ENCODE measurements around the gene UBXN10. TPM values are rescaled to one million over a fixed set of nuclear protein-coding genes. Genes with fewer than 3 reads are reported as not detected.
"Not testable (repeated sequence)": the region's sequence is repeated elsewhere in the genome, so short reads cannot be mapped to it uniquely, and the experiment has no call there.

The UBXN10 gene
- total RNA-seq, 1 experiment from 2014 or later, result 3.5 TPM

- DNase-seq (ENCODE audit: low spot score), result no peak
- in situ Hi-C loops (cut with HindIII; ENCODE audit: low sequenced_read_pairs), result no loop called here
These were observed 9.5 kb downstream of the UBXN10 start for GRCh38 chr1:20195462-20195780.

DNA sequence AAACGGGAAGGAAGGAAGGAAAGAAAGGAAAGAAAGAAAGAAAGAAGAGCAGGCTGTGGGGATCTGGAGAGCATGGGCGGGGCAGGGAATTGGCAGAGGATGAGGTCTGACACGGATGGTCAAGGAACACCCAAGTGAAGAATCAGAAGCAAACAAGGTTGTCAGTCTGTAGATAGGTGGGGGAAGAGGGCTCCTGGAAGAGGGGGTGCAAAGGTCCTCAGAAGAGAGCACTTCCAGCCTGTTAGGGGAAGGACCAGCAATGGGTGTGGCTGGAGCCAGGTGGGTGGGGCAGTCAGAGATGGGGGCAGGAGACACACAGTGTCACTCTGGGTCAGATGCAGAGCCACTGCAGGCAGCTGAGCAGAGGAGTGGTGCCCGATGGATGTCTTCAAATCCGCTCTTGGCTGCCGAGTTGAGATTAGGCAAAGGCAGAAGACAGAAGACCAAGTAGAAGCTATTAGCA lies 11.5 kb downstream of the UBXN10 start:
- no peak for DNase-seq (ENCODE audit: low spot score)
- in situ Hi-C loops (cut with HindIII; ENCODE audit: low sequenced_read_pairs), result no loop called here

- DNase-seq (ENCODE audit: low spot score), result no peak
- in situ Hi-C loops (cut with HindIII; ENCODE audit: low sequenced_read_pairs), result no loop called here
These were observed 12.4 kb downstream of the UBXN10 start for GRCh38 chr1:20198296-20198695.

DNA sequence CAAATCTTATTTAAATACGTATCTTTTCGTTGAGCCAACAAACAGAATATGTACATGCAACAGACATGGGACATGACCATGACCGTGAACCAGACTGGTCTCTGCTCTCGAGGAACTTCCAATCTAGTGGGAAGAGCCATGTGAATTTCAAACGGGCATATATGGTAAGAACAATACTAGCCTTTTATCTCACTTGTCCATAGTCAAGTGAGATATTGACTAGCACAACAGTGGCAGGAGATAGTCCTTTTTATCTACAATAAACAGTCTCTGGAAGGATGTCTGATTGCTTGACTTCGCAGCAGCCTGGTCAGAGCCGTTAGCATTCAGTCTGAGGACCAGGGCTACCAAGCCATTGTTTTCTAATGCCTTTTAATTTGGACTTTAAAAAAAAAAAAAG lies 13.0 kb downstream of the UBXN10 start:
- in situ Hi-C loops (cut with HindIII; ENCODE audit: low sequenced_read_pairs), result no loop called here
- no peak for DNase-seq (ENCODE audit: low spot score)

DNA sequence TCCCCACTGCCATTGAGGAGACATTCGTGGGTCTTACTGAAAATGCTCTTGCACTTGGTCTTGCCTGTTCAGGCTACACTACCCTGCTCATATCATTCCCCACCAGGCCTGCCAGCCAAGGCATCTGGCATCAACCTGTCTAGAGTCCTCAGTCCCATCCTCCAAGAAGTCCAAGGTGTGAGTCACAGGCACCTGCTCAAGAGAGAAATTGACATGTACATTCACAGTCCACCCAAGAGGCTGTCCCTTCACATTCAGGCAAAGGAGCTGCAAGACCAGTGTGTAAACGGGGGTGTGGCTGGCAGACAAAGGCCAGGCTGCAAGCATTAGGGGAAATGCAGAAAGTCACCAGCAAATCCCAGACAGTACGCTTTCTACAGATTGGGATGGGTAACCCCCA lies 13.5 kb downstream of the UBXN10 start:
- in situ Hi-C loops (cut with HindIII; ENCODE audit: low sequenced_read_pairs), result no loop called here
- no peak for DNase-seq (ENCODE audit: low spot score)

DNA sequence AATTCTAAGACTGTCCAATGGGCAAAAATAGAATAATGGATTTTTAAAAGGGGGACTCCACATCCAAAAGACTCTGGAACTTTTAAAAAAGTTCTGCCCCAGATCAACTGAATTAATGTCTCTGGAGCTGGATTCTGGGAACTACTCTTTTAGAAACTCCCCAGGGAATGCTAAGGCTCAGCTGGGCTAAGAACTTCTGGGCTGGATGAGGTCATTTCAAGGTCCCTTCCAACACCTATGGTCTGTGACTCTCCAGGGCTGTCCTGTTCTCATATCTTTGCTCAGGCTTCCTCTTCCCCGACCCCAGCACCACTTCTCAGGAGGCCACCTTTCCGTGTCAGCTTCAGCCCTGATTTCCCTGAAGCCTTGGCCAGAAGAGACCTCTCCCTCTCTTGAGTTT lies 13.9 kb downstream of the UBXN10 start:
- in situ Hi-C loops (cut with HindIII; ENCODE audit: low sequenced_read_pairs), result no loop called here
- no peak for DNase-seq (ENCODE audit: low spot score)

- in situ Hi-C loops (cut with HindIII; ENCODE audit: low sequenced_read_pairs), result no loop called here
- DNase-seq (ENCODE audit: low spot score), result peak; percentile 91
These were observed 15.1 kb downstream of the UBXN10 start for GRCh38 chr1:20200966-20201365.

DNA sequence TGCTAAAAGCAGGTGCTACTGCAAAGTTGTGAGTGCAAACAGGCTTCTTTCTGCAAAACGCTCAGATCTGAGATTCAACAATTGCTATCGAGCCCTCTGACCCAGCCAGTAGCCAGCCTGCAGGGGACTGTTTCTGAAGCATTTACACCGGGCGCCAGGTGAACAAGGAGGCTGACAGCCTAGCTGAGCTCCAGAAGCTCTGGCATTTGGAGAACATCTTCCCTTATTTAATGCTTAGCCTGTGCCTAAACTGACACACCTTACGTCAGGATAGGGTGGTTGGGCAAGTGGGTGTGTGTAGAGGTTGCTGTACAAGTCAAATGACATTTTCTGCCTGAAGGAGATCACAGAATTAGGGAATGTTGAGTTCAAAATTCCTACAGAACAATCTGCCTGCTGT lies 16.3 kb downstream of the UBXN10 start:
- in situ Hi-C loops (cut with HindIII; ENCODE audit: low sequenced_read_pairs), result no loop called here
- DNase-seq (ENCODE audit: low spot score), result no peak

DNA sequence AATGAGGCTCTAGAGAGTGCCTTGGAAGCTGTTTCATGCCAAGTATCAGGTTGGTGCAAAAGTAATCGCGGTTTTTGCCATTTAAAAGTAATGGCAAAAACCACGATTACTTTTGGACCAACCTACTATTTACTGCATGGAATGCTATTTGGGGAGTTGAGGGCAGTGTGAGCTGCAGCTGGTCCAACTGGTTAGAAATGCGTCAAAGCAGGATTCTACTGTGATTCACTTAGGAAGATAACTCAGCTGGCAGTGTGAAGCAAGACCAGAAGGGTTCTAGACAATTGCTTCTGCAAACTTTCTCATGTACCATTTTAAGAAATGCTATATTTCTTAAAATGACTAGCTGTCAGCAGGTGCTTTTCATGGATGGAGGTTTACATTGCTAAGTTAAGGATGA lies 21.6 kb downstream of the UBXN10 start:
- in situ Hi-C loops (cut with HindIII; ENCODE audit: low sequenced_read_pairs), result no loop called here
- no peak for DNase-seq (ENCODE audit: low spot score)

DNA sequence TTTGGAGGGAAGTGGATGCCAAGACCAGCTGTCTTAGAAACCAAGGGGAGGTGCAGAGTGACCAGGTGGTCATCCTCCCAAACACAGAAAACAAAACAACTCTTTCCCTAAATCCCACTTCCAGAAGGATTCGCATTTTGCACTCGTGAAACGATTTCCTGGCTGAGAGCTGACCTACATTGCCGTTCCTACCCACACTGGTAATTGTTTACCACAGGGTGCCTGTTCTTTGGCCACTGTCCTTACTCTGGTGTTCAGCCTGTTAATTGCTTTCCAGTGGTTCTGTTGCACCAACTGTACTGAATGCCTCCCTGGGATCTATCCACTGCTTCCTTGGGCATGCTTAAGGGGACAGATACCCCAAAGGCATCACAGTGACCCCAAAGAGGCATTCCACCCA lies 23.6 kb downstream of the UBXN10 start:
- in situ Hi-C loops (cut with HindIII; ENCODE audit: low sequenced_read_pairs), result no loop called here
- DNase-seq (ENCODE audit: low spot score), result peak; percentile 87

DNA sequence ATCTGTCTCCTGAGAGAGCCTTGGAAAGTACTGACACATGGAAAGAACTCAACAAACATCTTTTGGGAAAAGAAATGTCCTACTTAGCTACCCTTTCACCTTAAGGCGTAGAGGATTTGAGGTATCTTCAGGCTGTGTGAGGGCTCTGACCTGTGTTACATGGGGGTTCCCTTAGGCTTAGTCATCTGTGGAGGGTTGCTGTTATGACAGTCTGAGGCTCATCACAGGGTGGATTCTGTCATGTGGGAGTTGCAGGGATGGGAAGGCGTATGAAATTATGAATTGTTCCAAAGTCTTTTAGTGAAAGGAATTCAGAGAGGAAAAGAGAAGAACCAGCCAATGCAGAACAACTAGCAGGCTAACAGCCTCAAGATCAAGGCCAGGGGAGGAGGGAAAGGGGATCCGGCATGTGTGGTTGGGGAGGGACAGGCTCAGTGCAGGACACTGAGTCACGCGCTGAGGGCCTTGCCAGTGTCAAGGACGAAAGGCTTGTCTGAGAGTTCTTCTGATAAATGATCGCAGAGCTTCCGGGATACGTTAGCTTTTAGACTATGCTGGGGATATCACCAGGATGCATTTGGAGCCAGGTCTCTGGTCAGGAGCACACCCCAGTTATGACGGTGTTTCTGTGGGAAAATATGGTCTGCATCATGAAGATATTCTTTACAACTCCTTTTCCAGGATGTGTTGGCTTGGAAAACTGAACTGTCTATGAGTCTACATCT lies 25.0 kb downstream of the UBXN10 start:
- in situ Hi-C loops (cut with HindIII; ENCODE audit: low sequenced_read_pairs), result no loop called here
- DNase-seq (ENCODE audit: low spot score), result no peak

DNA sequence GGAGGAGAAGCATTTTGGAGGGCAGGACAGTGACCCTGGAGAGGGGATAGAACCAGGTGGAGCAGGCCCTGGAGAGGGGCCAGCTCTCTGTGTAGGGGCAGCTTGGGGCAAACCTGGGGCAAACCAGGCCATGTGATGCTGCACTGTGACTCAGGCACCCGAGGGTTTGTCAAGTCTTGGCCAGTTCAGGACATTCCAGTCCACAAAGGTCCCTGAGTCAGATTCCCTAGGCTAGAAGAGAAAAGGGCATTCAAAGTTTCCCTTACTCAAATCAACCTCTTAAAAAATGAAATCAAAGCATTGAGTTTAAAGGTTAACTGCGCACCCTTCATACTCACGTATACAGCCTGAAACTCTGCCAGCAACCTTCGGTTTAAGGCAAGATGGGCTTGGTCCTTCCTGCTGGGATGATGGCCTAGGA lies 25.6 kb downstream of the UBXN10 start:
- no peak for DNase-seq (ENCODE audit: low spot score)
- in situ Hi-C loops (cut with HindIII; ENCODE audit: low sequenced_read_pairs), result no loop called here

- in situ Hi-C loops (cut with HindIII; ENCODE audit: low sequenced_read_pairs), result no loop called here
- no peak for DNase-seq (ENCODE audit: low spot score)
These were observed 26.3 kb downstream of the UBXN10 start for GRCh38 chr1:20212085-20212684.

DNA sequence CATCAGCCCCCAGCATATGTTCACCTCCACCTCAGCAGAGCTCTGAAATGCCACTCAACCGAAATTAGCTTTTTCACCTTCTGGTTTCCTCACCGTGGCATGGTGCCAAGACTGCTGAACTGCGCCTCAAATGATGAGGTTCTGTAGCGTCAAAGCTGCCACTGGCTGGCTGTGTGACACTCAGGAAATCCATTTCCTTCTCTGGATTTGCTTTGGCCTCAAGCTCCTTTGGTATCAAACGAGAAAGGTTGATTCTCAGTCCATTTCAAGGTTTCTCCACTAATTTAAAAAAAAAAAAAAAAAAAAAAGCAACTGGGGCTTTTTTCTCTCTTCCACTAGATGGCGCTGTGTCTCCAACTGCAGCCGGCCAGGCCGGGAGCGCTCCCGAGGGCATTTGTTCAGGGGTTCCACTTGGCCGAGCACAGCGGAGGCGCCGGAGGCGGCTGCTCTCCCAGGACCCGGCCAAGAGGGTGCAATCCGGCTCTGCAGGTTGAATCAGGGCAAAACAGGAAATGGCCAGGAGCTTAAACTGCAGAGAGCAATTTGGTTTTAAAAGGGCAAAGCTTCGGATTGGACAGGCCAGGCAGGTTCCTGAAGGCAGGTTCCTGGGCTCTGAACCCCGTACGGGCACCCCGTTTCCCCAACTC lies 26.9 kb downstream of the UBXN10 start:
- in situ Hi-C loops (cut with HindIII; ENCODE audit: low sequenced_read_pairs), result no loop called here
- peak; percentile 77 for DNase-seq (ENCODE audit: low spot score)

GRCh38 chr1:20215716-20216115 lies 29.8 kb downstream of the UBXN10 start:
- in situ Hi-C loops (cut with HindIII; ENCODE audit: low sequenced_read_pairs), result no loop called here
- no peak for DNase-seq (ENCODE audit: low spot score)

DNA sequence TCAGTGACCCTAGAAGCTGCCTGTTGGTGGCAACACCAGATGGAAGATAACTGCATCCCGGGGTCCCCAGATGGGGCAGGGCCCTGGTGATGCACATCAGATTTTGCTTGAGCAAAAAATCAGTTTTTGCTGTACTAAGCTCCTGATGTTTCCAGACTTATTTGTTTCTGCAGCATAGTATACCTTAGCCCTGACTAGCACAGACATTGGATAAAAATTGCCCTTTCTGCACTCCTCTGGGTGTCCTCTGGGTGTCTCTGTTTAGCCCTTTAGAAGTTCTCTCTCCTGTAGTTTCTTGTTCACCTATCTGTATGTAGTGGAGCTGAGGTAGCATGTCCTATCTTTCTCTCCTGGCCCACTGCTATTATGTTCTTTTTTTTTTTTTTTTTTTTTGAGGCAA lies 30.7 kb downstream of the UBXN10 start:
- in situ Hi-C loops (cut with HindIII; ENCODE audit: low sequenced_read_pairs), result no loop called here
- DNase-seq (ENCODE audit: low spot score), result no peak

- in situ Hi-C loops (cut with HindIII; ENCODE audit: low sequenced_read_pairs); DNase-seq (ENCODE audit: low spot score): not testable (repeated sequence)
These were observed 33.2 kb downstream of the UBXN10 start for GRCh38 chr1:20219053-20219452.

GRCh38 chr1:20220036-20220435 lies 34.1 kb downstream of the UBXN10 start:
- in situ Hi-C loops (cut with HindIII; ENCODE audit: low sequenced_read_pairs), result no loop called here
- peak; percentile 60 for DNase-seq (ENCODE audit: low spot score)

DNA sequence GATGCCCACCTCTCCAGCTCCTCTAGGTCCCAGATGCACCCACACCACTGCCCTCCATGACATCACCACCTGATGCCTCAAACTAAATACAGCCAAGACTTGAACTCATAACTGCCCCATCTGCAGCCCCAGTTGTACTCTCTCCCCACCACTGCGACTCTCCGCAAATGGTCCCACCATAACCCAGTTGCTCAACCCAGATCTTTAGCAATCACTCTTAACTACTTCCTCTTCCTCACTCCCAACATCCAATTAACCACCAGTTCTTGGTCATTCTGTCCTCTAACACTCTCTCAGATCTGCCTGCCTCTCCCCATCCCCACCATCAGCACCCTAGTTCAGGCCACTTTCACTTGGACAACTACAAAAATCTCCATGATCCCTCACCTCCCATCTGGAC lies 37.2 kb downstream of the UBXN10 start:
- DNase-seq (ENCODE audit: low spot score), result no peak
- in situ Hi-C loops (cut with HindIII; ENCODE audit: low sequenced_read_pairs), result no loop called here

DNA sequence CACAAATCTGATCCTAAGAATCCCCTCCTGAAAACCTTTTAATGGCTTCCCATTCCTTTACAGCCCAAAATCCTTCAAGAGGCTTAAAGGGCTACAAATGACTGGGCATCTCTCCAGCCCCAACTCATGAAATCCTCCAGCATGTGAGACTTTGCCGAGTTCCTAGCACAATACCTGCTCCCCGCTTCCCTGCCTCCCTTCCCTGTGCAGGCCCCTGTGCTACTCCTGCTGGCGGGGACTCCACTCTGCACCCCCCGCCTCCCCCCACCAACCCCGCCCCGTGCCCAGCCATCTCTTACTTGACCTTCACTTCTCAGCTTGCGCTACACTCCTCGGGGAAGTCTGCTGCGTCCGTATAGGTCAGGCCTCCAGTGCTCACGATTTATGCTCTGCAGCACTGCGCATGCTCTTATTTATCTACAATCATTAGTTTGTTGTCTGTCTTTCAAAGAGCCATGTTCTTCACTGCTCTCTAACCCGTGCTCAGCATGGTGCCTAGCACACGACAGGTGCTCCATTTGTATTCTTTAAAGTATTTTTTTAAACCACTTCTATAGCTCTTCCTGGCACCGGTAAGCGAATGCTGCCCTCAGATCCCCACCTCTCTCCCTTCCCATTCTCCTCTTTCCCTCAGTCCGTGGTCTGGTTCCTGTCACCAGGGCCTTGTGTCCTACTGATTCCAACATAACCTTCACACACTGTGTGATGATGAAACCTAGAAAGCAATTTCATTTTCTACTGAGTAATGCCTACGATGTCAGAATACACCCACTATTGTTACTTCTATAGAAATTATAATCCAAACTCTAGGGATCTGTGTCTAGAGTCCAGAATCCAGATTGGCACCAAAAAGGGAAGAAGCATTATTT lies 37.9 kb downstream of the UBXN10 start:
- in situ Hi-C loops (cut with HindIII; ENCODE audit: low sequenced_read_pairs), result no loop called here
- DNase-seq (ENCODE audit: low spot score), result no peak

Data from G401 (cell line).